ENCODE measurements around the gene CAMK4. TPM values are rescaled to one million over a fixed set of nuclear protein-coding genes. Genes with fewer than 3 reads are reported as not detected.

CAMK4 gene
- total and polyA plus RNA-seq, 2 of the 8 experiments (the other 6 are each of a cell fraction or from before 2014, with no cell fraction given): 1.8 to 8.3 TPM

DNA sequence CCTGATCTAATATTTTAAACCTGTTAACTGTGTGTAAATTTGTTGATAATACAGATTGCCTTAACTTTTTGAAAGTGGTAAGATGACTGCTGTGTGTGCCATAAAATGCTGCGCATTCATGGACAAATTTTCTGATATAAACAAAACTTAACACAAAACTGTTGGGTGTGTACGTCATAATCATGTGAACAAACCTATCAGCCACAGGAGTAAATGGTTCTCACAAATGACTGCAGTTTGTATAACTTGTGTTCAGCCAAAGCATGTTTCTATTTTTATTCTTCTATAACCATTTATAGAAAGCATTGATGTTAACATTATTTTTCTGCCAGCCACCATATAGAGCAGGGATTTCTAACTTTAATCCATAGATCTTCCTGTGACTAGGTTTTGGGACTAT lies 21.5 kb downstream of the CAMK4 start (continued):
- TF ChIP-seq, protein P1, sequence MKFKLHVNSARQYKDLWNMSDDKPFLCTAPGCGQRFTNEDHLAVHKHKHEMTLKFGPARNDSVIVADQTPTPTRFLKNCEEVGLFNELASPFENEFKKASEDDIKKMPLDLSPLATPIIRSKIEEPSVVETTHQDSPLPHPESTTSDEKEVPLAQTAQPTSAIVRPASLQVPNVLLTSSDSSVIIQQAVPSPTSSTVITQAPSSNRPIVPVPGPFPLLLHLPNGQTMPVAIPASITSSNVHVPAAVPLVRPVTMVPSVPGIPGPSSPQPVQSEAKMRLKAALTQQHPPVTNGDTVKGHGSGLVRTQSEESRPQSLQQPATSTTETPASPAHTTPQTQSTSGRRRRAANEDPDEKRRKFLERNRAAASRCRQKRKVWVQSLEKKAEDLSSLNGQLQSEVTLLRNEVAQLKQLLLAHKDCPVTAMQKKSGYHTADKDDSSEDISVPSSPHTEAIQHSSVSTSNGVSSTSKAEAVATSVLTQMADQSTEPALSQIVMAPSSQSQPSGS (IDR thresholded peaks at IDR 0.05; ENCODE audit: low read length): no peak
- no peak for TF ChIP-seq KDM1A (IDR thresholded peaks at IDR 0.05; ENCODE audit: borderline replicate concordance, low read length)
- TF ChIP-seq NANOG (IDR thresholded peaks at IDR 0.05; ENCODE audit: insufficient read depth, low read depth, low read length, poor library complexity, severe bottlenecking): no peak
- no peak for TF ChIP-seq SAP30 (IDR thresholded peaks at IDR 0.05; ENCODE audit: insufficient read depth, insufficient replicate concordance, low read length)

Data from H1 (cell line).